HEK293 (cell line): ENCODE results near the gene ANKRD44.

ENCODE experiments used
- CTCF ChIA-PET: fragments of 350-600 bp; formaldehyde crosslinking; extraction: SDS; loops from one replicate; lab custom pipeline; 2021; ENCODE audit warnings: antibody characterized with exemption; lab: Yijun Ruan, JAX
- POLR2A ChIA-PET: fragments of 300-600 bp; formaldehyde crosslinking; extraction: SDS; loops from one replicate; lab custom pipeline; 2020; ENCODE audit warnings: antibody characterized with exemption, inconsistent platforms; lab: Yijun Ruan, JAX
- H3K27ac ChIP-seq: fragments of 200-500 bp; sonication (Bioruptor generic); 2 replicates; pipeline ENCODE4 v1.5.1; 2014; ENCODE audit warnings: low read depth, low read length, control low read depth, inconsistent platforms; ENCODE audit errors: extremely low read depth
- H3K36me3 ChIP-seq, 2 experiments: fragments of 200-500 bp in 1 of 2; sonication (Bioruptor generic) in 1 of 2; 1 replicate in 1 of 2; 2 replicates in 1 of 2; pipeline ENCODE4 v1.5.1; 2014 to 2017; ENCODE audit warnings: inconsistent platforms in 2 of 2, low read length in 2 of 2; ENCODE audit not compliant: control insufficient read depth in 2 of 2, insufficient read depth in 1 of 2
- H3K4me1 ChIP-seq: fragments of 200-500 bp; sonication (Bioruptor generic); 2 replicates; pipeline ENCODE4 v1.5.1; 2014; ENCODE audit warnings: mild to moderate bottlenecking, low read length, inconsistent platforms; ENCODE audit not compliant: control insufficient read depth, insufficient read depth
- H3K4me3 ChIP-seq: 2 replicates; pipeline ENCODE4 v1.5.1; 2011; ENCODE audit warnings: low read depth, mild to moderate bottlenecking, control low read depth, low read length, moderate library complexity
- H3K9me3 ChIP-seq: fragments of 200-500 bp; sonication (Bioruptor generic); 2 replicates; pipeline ENCODE4 v1.5.1; 2014; ENCODE audit warnings: low read depth, low read length, inconsistent platforms; ENCODE audit not compliant: control insufficient read depth, insufficient read depth
- BCL6B ChIP-seq: fragments of 450-650 bp; formaldehyde crosslinking; IDR thresholded peaks from 2 replicates; pipeline ENCODE4 v1.5.1; 2017; ENCODE audit warnings: missing biosample characterization, missing genetic modification characterization
- EGR2 ChIP-seq: fragments of 450-650 bp; formaldehyde crosslinking; IDR thresholded peaks from 2 replicates; pipeline ENCODE4 v1.5.1; 2016; ENCODE audit warnings: low read depth, missing biosample characterization, missing genetic modification characterization
- KLF1 ChIP-seq: fragments of 450-650 bp; formaldehyde crosslinking; IDR thresholded peaks from 2 replicates; pipeline ENCODE4 v1.5.1; 2016; ENCODE audit warnings: missing biosample characterization, missing genetic modification characterization
- KLF8 ChIP-seq: fragments of 450-650 bp; formaldehyde crosslinking; IDR thresholded peaks from 2 replicates; pipeline ENCODE4 v1.5.1; 2016; ENCODE audit warnings: missing biosample characterization, missing genetic modification characterization
- MYNN ChIP-seq: fragments of 450-650 bp; formaldehyde crosslinking; IDR thresholded peaks from 2 replicates; pipeline ENCODE4 v1.5.1; 2016; ENCODE audit warnings: missing biosample characterization, missing genetic modification characterization, borderline replicate concordance
- PRDM10 ChIP-seq: fragments of 450-650 bp; formaldehyde crosslinking; IDR thresholded peaks from 2 replicates; pipeline ENCODE4 v1.5.1; 2016; ENCODE audit warnings: missing biosample characterization, missing genetic modification characterization
- SETDB1 ChIP-seq: IDR thresholded peaks from one replicate; pipeline ENCODE4 v1.6.1; 2017; ENCODE audit warnings: mild to moderate bottlenecking, low read length, moderate library complexity, mixed read lengths; ENCODE audit not compliant: insufficient read length
- SP2 ChIP-seq: fragments of 450-650 bp; formaldehyde crosslinking; IDR thresholded peaks from 2 replicates; pipeline ENCODE4 v1.5.1; 2016; ENCODE audit warnings: missing biosample characterization, missing genetic modification characterization
- YY2 ChIP-seq: fragments of 450-650 bp; formaldehyde crosslinking; IDR thresholded peaks from 2 replicates; pipeline ENCODE4 v1.5.1; 2016; ENCODE audit warnings: missing biosample characterization, missing genetic modification characterization
- ZBTB21 ChIP-seq: fragments of 450-650 bp; formaldehyde crosslinking; IDR thresholded peaks from 2 replicates; pipeline ENCODE4 v1.5.1; 2017; ENCODE audit warnings: missing biosample characterization, missing genetic modification characterization
- ZBTB44 ChIP-seq: fragments of 450-650 bp; IDR thresholded peaks from 2 replicates; pipeline ENCODE4 v1.5.1; 2018; ENCODE audit warnings: missing biosample characterization, mild to moderate bottlenecking, missing genetic modification characterization
- ZBTB7A ChIP-seq: fragments of 450-650 bp; formaldehyde crosslinking; IDR thresholded peaks from 2 replicates; pipeline ENCODE4 v1.5.1; 2016; ENCODE audit warnings: low read depth, missing biosample characterization, missing genetic modification characterization
- ZIC2 ChIP-seq: fragments of 450-650 bp; formaldehyde crosslinking; IDR thresholded peaks from 2 replicates; pipeline ENCODE4 v1.5.1; 2016; ENCODE audit warnings: missing biosample characterization, missing genetic modification characterization
- ZNF112 ChIP-seq: fragments of 450-650 bp; formaldehyde crosslinking; IDR thresholded peaks from 2 replicates; pipeline ENCODE4 v1.5.0; 2017; ENCODE audit warnings: missing biosample characterization, missing genetic modification characterization
- ZNF211 ChIP-seq: fragments of 450-650 bp; formaldehyde crosslinking; IDR thresholded peaks from 2 replicates; pipeline ENCODE4 v1.5.1; 2016; ENCODE audit warnings: low read depth, missing biosample characterization, missing genetic modification characterization
- ZNF248 ChIP-seq: fragments of 450-650 bp; formaldehyde crosslinking; IDR thresholded peaks from 2 replicates; pipeline ENCODE4 v1.5.1; 2017; ENCODE audit warnings: missing biosample characterization, missing genetic modification characterization
- ZNF26 ChIP-seq: fragments of 450-650 bp; formaldehyde crosslinking; IDR thresholded peaks from 2 replicates; pipeline ENCODE4 v1.5.1; 2016; ENCODE audit warnings: missing biosample characterization, missing genetic modification characterization
- ZNF311 ChIP-seq: fragments of 450-650 bp; formaldehyde crosslinking; IDR thresholded peaks from 2 replicates; pipeline ENCODE4 v1.5.1; 2017; ENCODE audit warnings: missing biosample characterization, missing genetic modification characterization, borderline replicate concordance
- ZNF416 ChIP-seq: fragments of 450-650 bp; formaldehyde crosslinking; IDR thresholded peaks from 2 replicates; pipeline ENCODE4 v1.5.1; 2016; ENCODE audit warnings: missing biosample characterization, missing genetic modification characterization
- ZNF521 ChIP-seq: fragments of 450-650 bp; formaldehyde crosslinking; IDR thresholded peaks from 2 replicates; pipeline ENCODE4 v1.5.1; 2017; ENCODE audit warnings: missing biosample characterization, mild to moderate bottlenecking, missing genetic modification characterization
- ZNF529 ChIP-seq: fragments of 450-650 bp; formaldehyde crosslinking; IDR thresholded peaks from 2 replicates; pipeline ENCODE4 v1.5.1; 2017; ENCODE audit warnings: missing genetic modification characterization, missing biosample characterization; ENCODE audit not compliant: insufficient replicate concordance
- ZNF610 ChIP-seq: fragments of 450-650 bp; formaldehyde crosslinking; IDR thresholded peaks from 2 replicates; pipeline ENCODE4 v1.5.1; 2016; ENCODE audit warnings: missing biosample characterization, missing genetic modification characterization, borderline replicate concordance
- ZNF629 ChIP-seq: fragments of 450-650 bp; formaldehyde crosslinking; IDR thresholded peaks from 2 replicates; pipeline ENCODE4 v1.5.1; 2017; ENCODE audit warnings: missing biosample characterization, missing genetic modification characterization
- ZNF658 ChIP-seq: fragments of 450-650 bp; formaldehyde crosslinking; IDR thresholded peaks from 2 replicates; pipeline ENCODE4; 2016; ENCODE audit warnings: missing biosample characterization, missing genetic modification characterization
- ZNF692 ChIP-seq: fragments of 450-650 bp; formaldehyde crosslinking; IDR thresholded peaks from 2 replicates; pipeline ENCODE4 v1.5.1; 2016; ENCODE audit warnings: missing biosample characterization, missing genetic modification characterization
- ZNF792 ChIP-seq: fragments of 450-650 bp; formaldehyde crosslinking; IDR thresholded peaks from 2 replicates; pipeline ENCODE4 v1.5.1; 2016; ENCODE audit warnings: missing biosample characterization, missing genetic modification characterization
- ZXDB ChIP-seq: fragments of 450-650 bp; formaldehyde crosslinking; IDR thresholded peaks from 2 replicates; pipeline ENCODE4 v1.5.1; 2016; ENCODE audit warnings: missing biosample characterization, missing genetic modification characterization

Gene ANKRD44

GRCh38 chr2:197349699-197350098 lies 39.1 kb upstream of the ANKRD44 start:
- Histone ChIP-seq H3K27ac (no peak overlapping the region), H3K4me1 (no peaks in the 10 kb centered on the region), H3K4me3 (no peak overlapping the region), H3K36me3 (no peaks in the 10 kb centered on the region), H3K9me3 (no peaks in the 10 kb centered on the region)
- CTCF ChIA-PET, result no interaction called here
- no peak for TF ChIP-seq ZBTB21 (tag by site-specific recombination)
- no peak for TF ChIP-seq ZNF629
- no peak for TF ChIP-seq ZXDB
- no peak for TF ChIP-seq YY2 (tag by site-specific recombination)
- no peak for TF ChIP-seq ZNF26
- no peak for TF ChIP-seq ZNF211 (tag by site-specific recombination)
- no peak for TF ChIP-seq KLF1 (tag by site-specific recombination)
- TF ChIP-seq SETDB1, result no peak
- no peak for TF ChIP-seq ZNF692 (tag by site-specific recombination)
- TF ChIP-seq ZNF248, result no peak
- POLR2A ChIA-PET, result no interaction called here

GRCh38 chr2:197348721-197349360 lies 38.3 kb upstream of the ANKRD44 start:
- POLR2A ChIA-PET, result no interaction called here
- Histone ChIP-seq H3K27ac (no peak overlapping the region), H3K4me1 (no peaks in the 10 kb centered on the region), H3K9me3 (no peaks in the 10 kb centered on the region), H3K36me3 (no peaks in the 10 kb centered on the region), H3K4me3 (no peak overlapping the region)
- CTCF ChIA-PET, result interaction anchor here (0.7 kb wide), 1 partner anchor 9 kb away, joined by 3 read pairs; no protein-coding TSS in a partner anchor
- TF ChIP-seq BCL6B (tag by site-specific recombination) (no peak), SP2 (no peak), ZNF416 (no peak), ZBTB7A (tag by site-specific recombination) (no peak), ZNF658 (tag by site-specific recombination) (no peak), EGR2 (tag by site-specific recombination) (no peak), ZNF112 (tag by site-specific recombination) (no peak), ZXDB (no peak), ZIC2 (tag by site-specific recombination) (no peak), ZNF792 (no peak), ZNF610 (no peak), KLF8 (tag by site-specific recombination) (no peak), PRDM10 (tag by site-specific recombination) (no peak), ZNF311 (no peak), ZNF521 (no peak), ZNF529 (tag by site-specific recombination) (no peak), MYNN (tag by site-specific recombination) (no peak), ZBTB44 (tag by site-specific recombination) (no peak)
